Liver (tissue), 9 donors: ENCODE measurements around the gene PSMC4. TPM values are rescaled to one million over a fixed set of nuclear protein-coding genes. Genes with fewer than 3 reads are reported as not detected.
"Not testable (repeated sequence)": the region's sequence is repeated elsewhere in the genome, so short reads cannot be mapped to it uniquely, and the experiment has no call there.

Source experiments
- DNase-seq: peaks from one replicate; pipeline ENCODE4 v3.0.0-alpha.2; 2017; ENCODE audit warnings: low spot score
- H3K27ac ChIP-seq, 2 donors: one replicate each; pipeline ENCODE4 v1.7.0; 2013; ENCODE audit warnings: inconsistent platforms in 2 of 2, low read length in 2 of 2, control low read depth in 1 of 2, low read depth in 1 of 2, mild to moderate bottlenecking in 1 of 2
- H3K27me3 ChIP-seq, 4 donors: one replicate each; pipeline versions ENCODE4 v1.6.1 to v1.7.0; 2013; ENCODE audit warnings: low read length in 3 of 4, inconsistent platforms in 1 of 4, mild to moderate bottlenecking in 1 of 4, moderate library complexity in 1 of 4; ENCODE audit not compliant: control insufficient read depth in 4 of 4, insufficient read depth in 4 of 4
- H3K36me3 ChIP-seq, 4 donors: one replicate each; pipeline versions ENCODE4 v1.6.1 to v1.7.0; 2013; ENCODE audit warnings: low read length in 3 of 4, mild to moderate bottlenecking in 3 of 4, low read depth in 1 of 4, moderate library complexity in 1 of 4; ENCODE audit not compliant: control insufficient read depth in 4 of 4, insufficient read depth in 3 of 4
- H3K4me1 ChIP-seq, 4 donors: one replicate each; pipeline versions ENCODE4 v1.6.1 to v1.7.0; 2013; ENCODE audit warnings: low read length in 3 of 4, mild to moderate bottlenecking in 3 of 4, moderate library complexity in 1 of 4; ENCODE audit not compliant: control insufficient read depth in 4 of 4, insufficient read depth in 4 of 4
- H3K4me3 ChIP-seq, 3 donors: one replicate each; pipeline versions ENCODE4 v1.6.1 to v1.7.0; 2013; ENCODE audit warnings: low read length in 3 of 3, control low read depth in 1 of 3, low read depth in 1 of 3, mild to moderate bottlenecking in 1 of 3
- H3K9ac ChIP-seq, 2 donors: one replicate each; pipeline ENCODE4 v1.7.0; 2013; ENCODE audit warnings: low read length in 2 of 2, mild to moderate bottlenecking in 2 of 2, moderate library complexity in 2 of 2, control low read depth in 1 of 2, low read depth in 1 of 2
- H3K9me3 ChIP-seq, 4 donors: one replicate each; pipeline versions ENCODE4 v1.6.1 to v1.7.0; 2013; ENCODE audit warnings: low read length in 3 of 4; ENCODE audit not compliant: control insufficient read depth in 4 of 4
- EGR1 ChIP-seq, 2 donors: IDR thresholded peaks; 2 replicates each; pipeline ENCODE4 v1.6.1; 2016 to 2018; ENCODE audit warnings: antibody characterized with exemption in 2 of 2, low read depth in 2 of 2
- HNF4G ChIP-seq: IDR thresholded peaks from 2 replicates; pipeline ENCODE4 v1.6.1; 2016; ENCODE audit warnings: antibody characterized with exemption
- NR2F2 ChIP-seq: IDR thresholded peaks from 2 replicates; pipeline ENCODE4 v1.6.1; 2016; ENCODE audit warnings: antibody characterized with exemption
- RAD21 ChIP-seq, 2 donors: IDR thresholded peaks; 2 replicates each; pipeline ENCODE4 v1.6.1; 2016; ENCODE audit warnings: antibody characterized with exemption in 2 of 2, mild to moderate bottlenecking in 2 of 2
- RXRA ChIP-seq, 2 donors: IDR thresholded peaks; 2 replicates each; pipeline ENCODE4 v1.6.1; 2017 to 2018; ENCODE audit warnings: antibody characterized with exemption in 2 of 2, mild to moderate bottlenecking in 1 of 2
- TAF1 ChIP-seq: conservative IDR thresholded peaks from 2 replicates; pipeline ENCODE4 v1.6.1; 2016; ENCODE audit warnings: antibody characterized with exemption, mild to moderate bottlenecking
- YY1 ChIP-seq: IDR thresholded peaks from 2 replicates; pipeline ENCODE4 v1.6.1; 2016; ENCODE audit warnings: antibody characterized with exemption, mild to moderate bottlenecking
- WGBS: extraction: QIAGEN DNeasy Blood & Tissue Kit; methylation state at CpG from one replicate; pipeline ENCODE4 v1.1.7; 2013; 5-methylcytosine and 5-hydroxymethylcytosine counted together
- polyA plus RNA-seq, 2 donors: library from polyadenylated mRNA; stranded (reverse) in 1 of 2; unstranded in 1 of 2; fragments of 200-250 nt in 1 of 2; fragments of >200 nt in 1 of 2; fragmentation: Nextera tagmentation in 1 of 2; extraction: Ambion mirVana in 1 of 2; gene quantifications; one replicate each; pipeline versions ENCODE4 v1.2.1 to v1.2.3, GENCODE V29; 2013 to 2015
- total RNA-seq, 2 donors: library from RNA; depleted of rRNA; stranded (reverse); fragments of >200 nt; gene quantifications; one replicate each; pipeline ENCODE4 v1.2.3, GENCODE V29; 2014
- TF ChIP-seq, protein P1 (sequence below): IDR thresholded peaks from 2 replicates; pipeline ENCODE4 v1.6.1; 2016; ENCODE audit warnings: antibody characterized with exemption
- TF ChIP-seq, protein P2 (sequence below): IDR thresholded peaks from 2 replicates; pipeline ENCODE4 v1.6.1; 2016; ENCODE audit warnings: antibody characterized with exemption
- TF ChIP-seq, protein P3 (sequence below): IDR thresholded peaks from 2 replicates; pipeline ENCODE4 v1.6.1; 2016; ENCODE audit warnings: antibody characterized with exemption
- TF ChIP-seq, protein P4 (sequence below): IDR thresholded peaks from 2 replicates; pipeline ENCODE4 v1.6.1; 2016; ENCODE audit warnings: antibody characterized with exemption, mild to moderate bottlenecking
- TF ChIP-seq, protein P5 (sequence below): fragments of 150-350 bp; IDR thresholded peaks from 2 replicates; pipeline ENCODE4 v1.5.1; 2017; ENCODE audit warnings: improper control_type of control experiment, low read depth, low read length; ENCODE audit not compliant: missing input control
- donor health status: healthy.
- donor health status: healthy.
- donor health status: healthy.
- donor health status: healthy.
- donor health status: healthy.

Gene PSMC4
- total and polyA plus RNA-seq, 4 donors, result 46.0 to 89.3 (median 79.7) TPM

DNA sequence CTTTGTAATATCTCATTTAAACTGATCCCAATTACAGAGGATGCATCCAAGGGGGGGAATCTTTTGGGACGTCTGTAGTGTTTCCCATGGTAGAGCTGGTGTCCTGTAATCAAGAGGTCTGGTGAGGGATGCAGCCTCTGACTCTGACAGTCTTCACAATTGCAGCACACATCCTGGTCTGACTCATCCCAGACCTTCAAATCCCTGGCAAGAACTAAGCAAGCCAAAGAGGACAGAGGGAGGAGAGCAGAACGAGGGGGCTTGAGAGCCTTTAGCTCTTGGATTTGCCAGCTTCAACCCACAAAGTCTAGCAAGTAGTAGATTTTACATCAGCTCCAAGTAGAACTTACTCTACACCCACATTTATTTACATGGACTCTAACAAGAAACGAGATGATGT, 19.3 kb upstream of the PSMC4 start:
- no peak for DNase-seq
- H3K4me1 ChIP-seq, result no peaks in the 10 kb centered on the region
- TF ChIP-seq, protein P1, sequence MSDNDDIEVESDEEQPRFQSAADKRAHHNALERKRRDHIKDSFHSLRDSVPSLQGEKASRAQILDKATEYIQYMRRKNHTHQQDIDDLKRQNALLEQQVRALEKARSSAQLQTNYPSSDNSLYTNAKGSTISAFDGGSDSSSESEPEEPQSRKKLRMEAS, result no peak
- no peak for TF ChIP-seq TAF1
- TF ChIP-seq, protein P2, sequence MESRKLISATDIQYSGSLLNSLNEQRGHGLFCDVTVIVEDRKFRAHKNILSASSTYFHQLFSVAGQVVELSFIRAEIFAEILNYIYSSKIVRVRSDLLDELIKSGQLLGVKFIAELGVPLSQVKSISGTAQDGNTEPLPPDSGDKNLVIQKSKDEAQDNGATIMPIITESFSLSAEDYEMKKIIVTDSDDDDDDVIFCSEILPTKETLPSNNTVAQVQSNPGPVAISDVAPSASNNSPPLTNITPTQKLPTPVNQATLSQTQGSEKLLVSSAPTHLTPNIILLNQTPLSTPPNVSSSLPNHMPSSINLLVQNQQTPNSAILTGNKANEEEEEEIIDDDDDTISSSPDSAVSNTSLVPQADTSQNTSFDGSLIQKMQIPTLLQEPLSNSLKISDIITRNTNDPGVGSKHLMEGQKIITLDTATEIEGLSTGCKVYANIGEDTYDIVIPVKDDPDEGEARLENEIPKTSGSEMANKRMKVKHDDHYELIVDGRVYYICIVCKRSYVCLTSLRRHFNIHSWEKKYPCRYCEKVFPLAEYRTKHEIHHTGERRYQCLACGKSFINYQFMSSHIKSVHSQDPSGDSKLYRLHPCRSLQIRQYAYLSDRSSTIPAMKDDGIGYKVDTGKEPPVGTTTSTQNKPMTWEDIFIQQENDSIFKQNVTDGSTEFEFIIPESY, result no peak
- no peak for TF ChIP-seq EGR1 (IDR thresholded peaks at IDR 0.05; ENCODE audit: low read depth in 2 of 2)
- TF ChIP-seq, protein P3, sequence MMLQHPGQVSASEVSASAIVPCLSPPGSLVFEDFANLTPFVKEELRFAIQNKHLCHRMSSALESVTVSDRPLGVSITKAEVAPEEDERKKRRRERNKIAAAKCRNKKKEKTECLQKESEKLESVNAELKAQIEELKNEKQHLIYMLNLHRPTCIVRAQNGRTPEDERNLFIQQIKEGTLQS, result no peak
- TF ChIP-seq HNF4G, result no peak
- TF ChIP-seq, protein P4, sequence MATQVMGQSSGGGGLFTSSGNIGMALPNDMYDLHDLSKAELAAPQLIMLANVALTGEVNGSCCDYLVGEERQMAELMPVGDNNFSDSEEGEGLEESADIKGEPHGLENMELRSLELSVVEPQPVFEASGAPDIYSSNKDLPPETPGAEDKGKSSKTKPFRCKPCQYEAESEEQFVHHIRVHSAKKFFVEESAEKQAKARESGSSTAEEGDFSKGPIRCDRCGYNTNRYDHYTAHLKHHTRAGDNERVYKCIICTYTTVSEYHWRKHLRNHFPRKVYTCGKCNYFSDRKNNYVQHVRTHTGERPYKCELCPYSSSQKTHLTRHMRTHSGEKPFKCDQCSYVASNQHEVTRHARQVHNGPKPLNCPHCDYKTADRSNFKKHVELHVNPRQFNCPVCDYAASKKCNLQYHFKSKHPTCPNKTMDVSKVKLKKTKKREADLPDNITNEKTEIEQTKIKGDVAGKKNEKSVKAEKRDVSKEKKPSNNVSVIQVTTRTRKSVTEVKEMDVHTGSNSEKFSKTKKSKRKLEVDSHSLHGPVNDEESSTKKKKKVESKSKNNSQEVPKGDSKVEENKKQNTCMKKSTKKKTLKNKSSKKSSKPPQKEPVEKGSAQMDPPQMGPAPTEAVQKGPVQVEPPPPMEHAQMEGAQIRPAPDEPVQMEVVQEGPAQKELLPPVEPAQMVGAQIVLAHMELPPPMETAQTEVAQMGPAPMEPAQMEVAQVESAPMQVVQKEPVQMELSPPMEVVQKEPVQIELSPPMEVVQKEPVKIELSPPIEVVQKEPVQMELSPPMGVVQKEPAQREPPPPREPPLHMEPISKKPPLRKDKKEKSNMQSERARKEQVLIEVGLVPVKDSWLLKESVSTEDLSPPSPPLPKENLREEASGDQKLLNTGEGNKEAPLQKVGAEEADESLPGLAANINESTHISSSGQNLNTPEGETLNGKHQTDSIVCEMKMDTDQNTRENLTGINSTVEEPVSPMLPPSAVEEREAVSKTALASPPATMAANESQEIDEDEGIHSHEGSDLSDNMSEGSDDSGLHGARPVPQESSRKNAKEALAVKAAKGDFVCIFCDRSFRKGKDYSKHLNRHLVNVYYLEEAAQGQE, result no peak
- TF ChIP-seq RAD21 (IDR thresholded peaks at IDR 0.05), result no peak
- no peak for TF ChIP-seq YY1
- TF ChIP-seq RXRA (IDR thresholded peaks at IDR 0.05), result no peak
- TF ChIP-seq NR2F2, result no peak
- TF ChIP-seq, protein P5, sequence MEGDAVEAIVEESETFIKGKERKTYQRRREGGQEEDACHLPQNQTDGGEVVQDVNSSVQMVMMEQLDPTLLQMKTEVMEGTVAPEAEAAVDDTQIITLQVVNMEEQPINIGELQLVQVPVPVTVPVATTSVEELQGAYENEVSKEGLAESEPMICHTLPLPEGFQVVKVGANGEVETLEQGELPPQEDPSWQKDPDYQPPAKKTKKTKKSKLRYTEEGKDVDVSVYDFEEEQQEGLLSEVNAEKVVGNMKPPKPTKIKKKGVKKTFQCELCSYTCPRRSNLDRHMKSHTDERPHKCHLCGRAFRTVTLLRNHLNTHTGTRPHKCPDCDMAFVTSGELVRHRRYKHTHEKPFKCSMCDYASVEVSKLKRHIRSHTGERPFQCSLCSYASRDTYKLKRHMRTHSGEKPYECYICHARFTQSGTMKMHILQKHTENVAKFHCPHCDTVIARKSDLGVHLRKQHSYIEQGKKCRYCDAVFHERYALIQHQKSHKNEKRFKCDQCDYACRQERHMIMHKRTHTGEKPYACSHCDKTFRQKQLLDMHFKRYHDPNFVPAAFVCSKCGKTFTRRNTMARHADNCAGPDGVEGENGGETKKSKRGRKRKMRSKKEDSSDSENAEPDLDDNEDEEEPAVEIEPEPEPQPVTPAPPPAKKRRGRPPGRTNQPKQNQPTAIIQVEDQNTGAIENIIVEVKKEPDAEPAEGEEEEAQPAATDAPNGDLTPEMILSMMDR, result no peak

DNA sequence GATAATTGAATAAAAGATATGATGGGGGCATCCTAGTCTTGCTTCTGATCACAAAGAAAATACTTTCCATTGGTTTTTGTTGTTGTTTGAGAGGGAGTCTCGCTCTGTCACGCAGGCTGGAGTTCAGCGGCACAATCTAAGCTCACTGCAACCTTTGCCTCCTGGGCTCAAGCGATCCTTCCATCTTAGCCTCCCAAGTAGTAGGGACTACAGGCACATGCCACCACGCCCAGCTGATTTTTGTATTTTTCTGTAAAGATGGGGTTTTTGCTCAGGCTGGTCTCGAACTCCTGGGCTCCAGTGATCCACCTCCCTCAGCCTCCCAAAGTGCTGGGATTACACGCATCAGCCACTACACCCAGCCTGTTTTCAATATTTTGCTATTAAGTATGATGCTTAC, 17.1 kb upstream of the PSMC4 start:
- Histone ChIP-seq H3K27me3 (no peaks in the 10 kb centered on the region), H3K27ac (no peak overlapping the region), H3K9me3 (no peaks in the 10 kb centered on the region), H3K4me3 (no peak overlapping the region), H3K4me1 (no peaks in the 10 kb centered on the region), H3K9ac (no peak overlapping the region), H3K36me3 (no peaks in the 10 kb centered on the region)
- DNase-seq, result no peak
- no peak for TF ChIP-seq RXRA (IDR thresholded peaks at IDR 0.05)
- 95% methylated on average over 7 of the region's 7 CpGs for WGBS

More for the DNA sequence above, 19.3 kb upstream of the PSMC4 start:
- H3K9me3 ChIP-seq, result no peaks in the 10 kb centered on the region
- no peaks in the 10 kb centered on the region for H3K36me3 ChIP-seq
- 76% methylated on average over 3 of the region's 3 CpGs for WGBS
- H3K27me3 ChIP-seq, result no peaks in the 10 kb centered on the region
- no peak overlapping the region for H3K9ac ChIP-seq
- no peak overlapping the region for H3K4me3 ChIP-seq
- H3K27ac ChIP-seq, result no peak overlapping the region

DNA sequence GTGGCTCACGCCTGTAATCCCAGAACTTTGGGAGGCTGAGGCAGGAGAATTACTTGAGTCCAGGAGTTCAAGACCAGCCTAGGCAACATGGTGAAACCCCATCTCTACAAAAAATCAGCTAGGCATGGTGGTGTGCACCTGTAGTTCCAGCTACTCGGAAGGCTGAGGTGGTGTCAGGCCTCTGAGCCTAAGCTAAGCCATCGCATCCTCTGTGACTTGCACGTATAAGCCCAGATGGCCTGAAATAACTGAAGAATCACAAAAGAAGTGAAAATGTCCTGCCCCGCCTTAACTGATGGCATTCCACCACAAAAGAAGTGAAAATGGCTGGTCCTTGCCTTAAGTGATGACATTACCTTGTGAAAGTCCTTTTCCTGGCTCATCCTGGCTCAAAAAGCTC, 13.1 kb upstream of the PSMC4 start:
- not testable (repeated sequence) for DNase-seq, H3K27me3 ChIP-seq, H3K9ac ChIP-seq, H3K27ac ChIP-seq, H3K36me3 ChIP-seq, H3K4me1 ChIP-seq, H3K9me3 ChIP-seq, H3K4me3 ChIP-seq
- 96% methylated on average over 5 of the region's 5 CpGs for WGBS

DNA sequence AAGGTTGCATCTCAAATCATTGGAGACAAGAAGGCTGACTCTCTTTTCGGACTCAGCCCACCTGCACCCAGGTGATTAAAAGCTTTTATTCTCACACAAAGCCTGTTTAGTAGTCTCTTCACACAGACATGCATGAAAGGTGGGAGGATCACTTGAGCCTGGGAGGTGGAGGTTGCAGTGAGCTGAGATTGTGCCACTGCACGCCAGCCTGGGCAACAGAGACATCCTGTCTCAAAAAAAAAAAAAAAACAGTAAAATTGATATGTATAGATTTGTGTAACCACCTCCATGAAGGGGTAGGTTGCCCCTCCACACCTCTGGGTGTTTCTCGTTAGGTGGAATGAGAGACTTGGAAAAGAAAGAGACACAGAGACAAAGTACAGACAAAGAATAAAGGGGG, 12.0 kb upstream of the PSMC4 start:
- DNase-seq, H3K4me1 ChIP-seq, H3K36me3 ChIP-seq, H3K27me3 ChIP-seq, H3K27ac ChIP-seq, H3K9ac ChIP-seq, H3K9me3 ChIP-seq, H3K4me3 ChIP-seq: not testable (repeated sequence)
- WGBS, result 91% methylated on average over 3 of the region's 3 CpGs

DNA sequence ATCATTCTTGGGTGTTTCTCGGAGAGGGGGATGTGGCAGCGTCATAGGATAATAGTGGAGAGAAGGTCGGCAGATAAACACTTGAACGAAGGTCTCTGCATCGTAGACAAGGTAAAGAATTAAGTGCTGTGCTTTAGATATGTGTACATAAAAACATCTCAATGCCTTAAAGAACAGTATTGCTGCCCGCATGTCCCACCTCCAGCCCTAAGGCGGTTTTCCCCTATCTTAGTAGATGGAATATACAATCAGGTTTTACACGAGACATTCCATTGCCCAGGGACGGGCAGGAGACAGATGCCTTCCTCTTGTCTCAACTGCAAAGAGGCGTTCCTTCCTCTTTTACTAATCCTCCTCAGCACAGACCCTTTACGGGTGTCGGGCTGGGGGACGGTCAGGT, 11.6 kb upstream of the PSMC4 start:
- not testable (repeated sequence) for H3K4me3 ChIP-seq, H3K9ac ChIP-seq, H3K27me3 ChIP-seq, H3K36me3 ChIP-seq, H3K9me3 ChIP-seq, H3K27ac ChIP-seq, H3K4me1 ChIP-seq, DNase-seq
- 77% methylated on average over 10 of the region's 13 CpGs for WGBS
